AG09319 (cell line): ENCODE data around the gene GJA4.
"Not testable (repeated sequence)": the region's sequence is repeated elsewhere in the genome, so short reads cannot be mapped to it uniquely, and the experiment has no call there.

Experiments used
- DNase-seq: peaks from one replicate; pipeline ENCODE4 v3.0.0-alpha.2; 2010; ENCODE audit warnings: low read depth; ENCODE audit errors: extremely low read depth
- TF ChIP-seq, protein P1 (sequence below): IDR thresholded peaks from 2 replicates; pipeline ENCODE4 v1.5.1; 2011; ENCODE audit warnings: low read depth, mild to moderate bottlenecking, inconsistent platforms, low read length, moderate library complexity

The GJA4 gene

DNA sequence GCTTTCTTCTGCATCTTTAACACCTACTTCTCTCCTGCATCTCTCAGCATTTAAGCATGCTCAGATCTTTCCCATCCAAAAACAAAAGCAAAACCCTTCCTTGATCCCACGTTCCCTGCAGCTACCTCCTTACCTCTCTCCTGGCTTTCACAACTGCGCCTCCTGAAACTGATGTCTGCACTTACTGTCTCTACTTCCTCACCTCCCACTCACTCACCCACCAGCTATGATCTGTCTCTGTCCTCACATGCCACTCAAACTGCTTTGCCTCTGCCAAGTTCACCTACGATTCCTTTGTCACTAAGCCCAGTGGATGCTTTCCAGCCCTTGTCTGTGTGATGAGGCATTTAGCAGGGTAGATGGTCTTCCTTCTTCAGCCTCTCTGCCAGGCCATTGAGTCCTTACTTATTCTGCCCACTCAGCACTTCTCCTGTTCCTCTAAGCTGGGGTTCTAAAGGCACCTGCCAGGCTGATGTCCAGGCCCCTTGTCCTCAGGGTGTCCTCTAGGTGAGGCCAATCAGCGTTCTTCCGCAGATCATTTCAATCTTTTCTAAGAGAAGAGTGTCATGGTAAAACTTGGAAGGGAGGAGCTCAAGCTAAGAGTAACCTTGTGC, 21.8 kb upstream of the GJA4 start:
- TF ChIP-seq, protein P1, sequence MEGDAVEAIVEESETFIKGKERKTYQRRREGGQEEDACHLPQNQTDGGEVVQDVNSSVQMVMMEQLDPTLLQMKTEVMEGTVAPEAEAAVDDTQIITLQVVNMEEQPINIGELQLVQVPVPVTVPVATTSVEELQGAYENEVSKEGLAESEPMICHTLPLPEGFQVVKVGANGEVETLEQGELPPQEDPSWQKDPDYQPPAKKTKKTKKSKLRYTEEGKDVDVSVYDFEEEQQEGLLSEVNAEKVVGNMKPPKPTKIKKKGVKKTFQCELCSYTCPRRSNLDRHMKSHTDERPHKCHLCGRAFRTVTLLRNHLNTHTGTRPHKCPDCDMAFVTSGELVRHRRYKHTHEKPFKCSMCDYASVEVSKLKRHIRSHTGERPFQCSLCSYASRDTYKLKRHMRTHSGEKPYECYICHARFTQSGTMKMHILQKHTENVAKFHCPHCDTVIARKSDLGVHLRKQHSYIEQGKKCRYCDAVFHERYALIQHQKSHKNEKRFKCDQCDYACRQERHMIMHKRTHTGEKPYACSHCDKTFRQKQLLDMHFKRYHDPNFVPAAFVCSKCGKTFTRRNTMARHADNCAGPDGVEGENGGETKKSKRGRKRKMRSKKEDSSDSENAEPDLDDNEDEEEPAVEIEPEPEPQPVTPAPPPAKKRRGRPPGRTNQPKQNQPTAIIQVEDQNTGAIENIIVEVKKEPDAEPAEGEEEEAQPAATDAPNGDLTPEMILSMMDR = no peak
- DNase-seq = no peak

DNA sequence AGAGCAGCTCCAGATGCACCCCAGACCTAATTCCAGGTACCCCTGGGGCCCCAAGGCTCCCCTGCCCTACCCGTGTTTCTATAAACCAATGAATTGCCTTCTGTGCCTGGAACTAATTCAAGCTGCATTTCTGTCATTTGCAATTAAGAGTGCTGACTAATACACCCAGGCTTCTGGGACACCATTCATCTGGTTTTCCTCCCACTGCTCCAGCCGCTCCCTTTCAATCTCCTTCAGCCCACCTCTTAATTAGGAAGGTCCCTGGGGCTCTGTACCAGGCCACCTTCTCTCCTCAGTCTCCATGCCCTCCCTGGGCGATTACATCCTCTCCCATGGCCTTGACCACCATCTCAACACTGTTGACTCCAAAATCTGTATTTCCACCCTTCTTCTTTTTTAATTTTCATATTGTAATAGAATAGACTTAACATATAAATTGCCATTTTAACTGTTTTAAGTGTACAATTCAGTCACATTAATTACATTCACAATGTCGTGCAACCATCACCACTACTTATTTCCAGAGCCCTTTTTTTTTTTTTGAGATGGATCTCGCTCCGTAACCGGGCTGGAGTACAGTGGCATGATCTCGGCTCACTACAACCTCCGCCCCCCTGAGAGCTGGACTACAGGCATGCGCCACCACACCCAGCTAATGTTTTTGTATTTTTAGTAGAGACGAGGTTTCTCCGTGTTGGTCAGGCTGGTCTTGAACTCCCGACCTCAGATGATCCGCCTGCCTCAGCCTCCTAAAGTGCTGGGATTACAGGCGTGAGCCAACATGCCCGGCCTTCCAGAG, 21.0 kb upstream of the GJA4 start:
- TF ChIP-seq, protein P1 = no peak
- DNase-seq = no peak

DNA sequence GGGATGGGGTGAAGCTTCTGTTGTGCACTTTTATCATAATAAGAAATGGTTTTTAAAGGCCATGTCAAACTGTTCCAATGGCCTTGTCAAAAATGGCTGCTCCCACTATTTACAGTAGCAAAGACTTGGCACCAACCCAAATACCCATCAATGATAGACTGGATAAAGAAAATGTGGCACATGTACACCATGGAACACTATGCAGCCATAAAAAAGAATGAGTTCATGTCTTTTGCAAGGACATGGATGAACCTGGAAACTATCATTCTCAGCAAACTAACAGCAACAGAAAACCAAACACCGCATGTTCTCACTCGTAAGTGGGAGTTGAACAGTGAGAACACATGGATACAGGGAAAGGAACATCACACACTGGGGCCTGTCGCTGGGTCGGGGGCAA, 19.7 kb upstream of the GJA4 start:
- not testable (repeated sequence) for DNase-seq

DNA sequence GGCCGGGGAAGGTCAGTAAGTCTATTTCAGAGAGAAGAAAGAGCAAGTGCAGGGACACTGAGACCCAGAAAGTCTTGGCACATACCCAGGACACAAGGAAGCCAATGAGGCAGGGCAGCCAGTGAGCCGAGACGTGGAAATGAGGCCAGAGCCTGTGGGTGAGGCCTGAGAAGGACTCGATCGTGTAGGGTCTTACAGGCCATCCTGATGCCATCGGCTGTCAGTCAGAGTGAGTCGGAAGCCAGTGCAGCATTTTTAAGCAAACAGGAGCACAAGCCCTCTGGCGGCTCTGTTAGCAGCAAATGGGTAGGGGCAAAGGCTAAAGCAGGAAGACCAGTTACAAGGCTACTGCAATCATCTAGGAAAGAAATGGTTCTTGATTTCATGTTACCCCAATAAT, 17.8 kb upstream of the GJA4 start:
- TF ChIP-seq, protein P1 = no peak

DNA sequence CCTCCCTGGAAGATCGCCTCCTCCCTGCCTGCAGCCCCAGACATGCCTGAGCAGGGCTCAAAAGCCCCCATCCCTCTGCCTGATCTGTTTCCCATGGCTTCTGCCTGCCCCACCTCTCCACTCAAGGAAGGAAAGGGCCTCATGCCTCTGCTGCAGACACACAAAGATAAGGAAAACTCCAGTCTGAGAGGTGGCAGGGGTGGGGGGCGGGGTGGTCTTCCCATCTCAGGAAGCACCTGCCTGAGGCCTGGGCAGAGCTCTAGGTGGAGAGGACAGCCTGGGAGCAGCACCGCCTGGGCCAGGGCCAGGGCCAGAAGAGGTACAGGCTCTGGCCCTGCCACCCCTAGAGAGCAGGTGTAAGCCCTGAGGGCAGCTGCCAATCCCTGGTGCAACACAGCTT, 15.9 kb upstream of the GJA4 start:
- TF ChIP-seq, protein P1 = no peak
- no peak for DNase-seq

More for the DNA sequence above, 17.8 kb upstream of the GJA4 start:
- DNase-seq = no peak

DNA sequence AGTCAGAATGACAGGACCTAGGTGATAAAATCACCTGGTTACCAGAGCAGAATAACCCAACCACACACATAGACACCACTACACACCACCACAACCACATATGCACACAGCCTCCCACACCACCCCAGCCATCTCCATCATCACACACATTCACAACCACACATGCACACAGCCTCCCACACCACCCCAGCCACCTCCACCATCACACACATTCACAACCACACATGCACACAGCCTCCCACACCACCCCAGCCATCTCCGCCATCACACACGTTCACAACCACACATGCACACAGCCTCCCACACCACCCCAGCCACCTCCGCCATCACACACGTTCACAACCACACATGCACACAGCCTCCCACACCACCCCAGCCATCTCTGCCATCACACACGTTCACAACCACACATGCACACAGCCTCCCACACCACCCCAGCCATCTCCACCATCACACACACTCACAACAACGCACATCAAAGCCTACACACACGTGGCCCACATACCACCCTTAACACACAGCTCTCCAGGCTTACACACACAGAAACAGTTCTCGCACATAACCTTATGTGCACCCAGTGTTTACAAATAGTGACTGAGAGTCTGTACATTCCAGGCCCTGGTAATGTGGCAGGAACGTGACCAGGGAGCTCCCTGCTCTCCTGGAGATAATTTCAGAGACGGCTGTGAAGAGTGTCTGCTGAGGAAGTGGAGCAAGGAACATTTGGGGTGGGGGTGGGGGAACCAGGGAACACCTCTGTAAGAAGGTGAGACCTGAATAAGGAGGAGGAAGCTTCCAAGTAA, 15.1 kb upstream of the GJA4 start:
- no peak for DNase-seq
- TF ChIP-seq, protein P1 = no peak

DNA sequence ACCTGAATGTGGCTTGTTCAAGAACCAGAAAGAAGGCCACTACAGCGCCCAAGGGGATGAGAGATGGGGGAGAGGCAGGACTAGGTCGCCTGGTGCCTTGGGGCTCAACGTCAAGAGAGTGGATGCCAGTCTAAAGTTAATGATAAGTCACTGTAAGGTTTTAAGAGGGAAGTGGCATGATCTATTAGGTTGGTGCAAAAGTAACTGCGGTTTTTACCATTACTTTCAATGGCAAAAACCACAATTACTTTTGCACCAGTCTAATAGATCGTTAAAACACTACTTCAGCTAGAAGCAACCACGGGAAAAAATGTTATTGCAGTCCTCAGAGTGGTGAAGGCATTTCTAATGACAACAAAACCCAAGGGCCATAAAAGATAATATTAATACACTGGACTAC, 14.4 kb upstream of the GJA4 start:
- TF ChIP-seq, protein P1 = no peak
- no peak for DNase-seq
